HG02973 (cell line): ENCODE results near the gene FBXL15.
A peak's percentile ranks its signal among the peaks of the same experiment; 100 is the strongest.
"Not testable (repeated sequence)": the region's sequence is repeated elsewhere in the genome, so short reads cannot be mapped to it uniquely, and the experiment has no call there.

Source experiments
- ATAC-seq: cut with Tn5 transposase; IDR thresholded peaks from one replicate; pipeline ENCODE4 v1.9.1; 2021; ENCODE audit warnings: moderate library complexity; ENCODE audit not compliant: unreplicated experiment

Gene FBXL15

GRCh38 chr10:102452672-102453340 is 32.2 kb downstream of the FBXL15 start:
- ATAC-seq = no peak

- ATAC-seq = no peak
These were observed 32.9 kb downstream of the FBXL15 start for GRCh38 chr10:102453502-102453901.

GRCh38 chr10:102454662-102455487 is 34.2 kb downstream of the FBXL15 start:
- ATAC-seq = not testable (repeated sequence)

GRCh38 chr10:102455893-102456471 is 35.3 kb downstream of the FBXL15 start:
- no peak for ATAC-seq

GRCh38 chr10:102457591-102458150 is 37.0 kb downstream of the FBXL15 start:
- no peak for ATAC-seq

GRCh38 chr10:102458656-102459055 is 38.0 kb downstream of the FBXL15 start:
- ATAC-seq = no peak

- no peak for ATAC-seq
These were observed 40.2 kb downstream of the FBXL15 start for GRCh38 chr10:102460836-102461186.

GRCh38 chr10:102461187-102462054 is 40.8 kb downstream of the FBXL15 start:
- peak; percentile 64 for ATAC-seq

- ATAC-seq = no peak
These were observed 41.9 kb downstream of the FBXL15 start for GRCh38 chr10:102462512-102463054.

- ATAC-seq = no peak
These were observed 43.3 kb downstream of the FBXL15 start for GRCh38 chr10:102463983-102464382.

- ATAC-seq = no peak
These were observed 44.8 kb downstream of the FBXL15 start for GRCh38 chr10:102465466-102465865.

- ATAC-seq = no peak
These were observed 46.7 kb downstream of the FBXL15 start for GRCh38 chr10:102467318-102467717.

- ATAC-seq = no peak
These were observed 47.4 kb downstream of the FBXL15 start for GRCh38 chr10:102467971-102468438.

GRCh38 chr10:102468683-102469082 is 48.0 kb downstream of the FBXL15 start:
- no peak for ATAC-seq

- ATAC-seq = no peak
These were observed 50.2 kb downstream of the FBXL15 start for GRCh38 chr10:102470579-102471546.
